Stimulated activated CD4-positive, alpha-beta T cell treated with anti-CD3 and anti-CD28 coated beads, Interleukin-1b, Interleukin-23, amount 100 ng/mL, for 24 hours (primary cell): ENCODE measurements around the gene TPRKB.
"Not testable (repeated sequence)": the region's sequence is repeated elsewhere in the genome, so short reads cannot be mapped to it uniquely, and the experiment has no call there.

Experiments used
- DNase-seq, 4 experiments: peaks; one replicate each; pipeline ENCODE4 v3.0.0-alpha.2; 2020; ENCODE audit warnings: low read depth in 4 of 4, low spot score in 1 of 4

Gene TPRKB

GRCh38 chr2:73700661-73701447, 36.3 kb downstream of the TPRKB start:
- DNase-seq: no peak

- DNase-seq: no peak
Measured at GRCh38 chr2:73700131-73700611, 37.0 kb downstream of the TPRKB start.

- no peak for DNase-seq
Measured at GRCh38 chr2:73699437-73699836, 37.7 kb downstream of the TPRKB start.

- DNase-seq: no peak
Measured at GRCh38 chr2:73698101-73698500, 39.0 kb downstream of the TPRKB start.

GRCh38 chr2:73697606-73698005, 39.5 kb downstream of the TPRKB start:
- no peak for DNase-seq

GRCh38 chr2:73696985-73697384, 40.2 kb downstream of the TPRKB start:
- not testable (repeated sequence) for DNase-seq

- not testable (repeated sequence) for DNase-seq
Measured at GRCh38 chr2:73696521-73696920, 40.6 kb downstream of the TPRKB start.

- DNase-seq: peak in 2 of 4 experiments; percentile 3 to 7
Measured at GRCh38 chr2:73690372-73691088, 46.6 kb downstream of the TPRKB start.

- not testable (repeated sequence) for DNase-seq
Measured at GRCh38 chr2:73688494-73688893, 48.7 kb downstream of the TPRKB start.

GRCh38 chr2:73685764-73686438, 51.2 kb downstream of the TPRKB start:
- DNase-seq: no peak

GRCh38 chr2:73684905-73685304, 52.2 kb downstream of the TPRKB start:
- not testable (repeated sequence) for DNase-seq

- DNase-seq: not testable (repeated sequence)
Measured at GRCh38 chr2:73684325-73684724, 52.8 kb downstream of the TPRKB start.

- DNase-seq: peak in 1 of 4 experiments; percentile 13
Measured at GRCh38 chr2:73679951-73680571, 57.1 kb downstream of the TPRKB start.
